G401 (cell line): ENCODE data around the gene JAM2. TPM values are rescaled to one million over a fixed set of nuclear protein-coding genes. Genes with fewer than 3 reads are reported as not detected.
"Not testable (repeated sequence)": the region's sequence is repeated elsewhere in the genome, so short reads cannot be mapped to it uniquely, and the experiment has no call there.

Experiments used
- DNase-seq: peaks from one replicate; pipeline ENCODE4 v3.0.0-alpha.2; 2015; ENCODE audit warnings: low spot score
- in situ Hi-C: cut with HindIII; loops from 2 replicates; pipeline ENCODE4 v1.10.0; 2016; ENCODE audit warnings: low sequenced_read_pairs, mixed read lengths
- total RNA-seq: library from RNA; depleted of rRNA; stranded (reverse); fragments of >200 nt; shearing (Covaris generic); gene quantifications from 2 replicates; pipeline ENCODE4 v1.2.3, GENCODE V29; 2014

JAM2 gene
- total RNA-seq, 1 experiment from 2014 or later, result not detected

GRCh38 chr21:25708467-25709065, 69.5 kb downstream of the JAM2 start:
- peak; percentile 21 for DNase-seq
- in situ Hi-C loops, result no loop called here

- DNase-seq, result no peak
- in situ Hi-C loops, result no loop called here
These were observed 70.7 kb downstream of the JAM2 start for GRCh38 chr21:25709684-25710265.

- in situ Hi-C loops, result no loop called here
- no peak for DNase-seq
These were observed 71.5 kb downstream of the JAM2 start for GRCh38 chr21:25710550-25710949.

GRCh38 chr21:25714066-25714465, 75.0 kb downstream of the JAM2 start:
- DNase-seq, in situ Hi-C loops: not testable (repeated sequence)

- in situ Hi-C loops, result no loop called here
- peak; percentile 9 for DNase-seq
These were observed 78.6 kb downstream of the JAM2 start for GRCh38 chr21:25717491-25718147.

GRCh38 chr21:25721987-25722386, 82.9 kb downstream of the JAM2 start:
- in situ Hi-C loops, result no loop called here
- no peak for DNase-seq

- no peak for DNase-seq
- in situ Hi-C loops, result no loop called here
These were observed 83.6 kb downstream of the JAM2 start for GRCh38 chr21:25722631-25723030.

- in situ Hi-C loops, result no loop called here
- DNase-seq, result no peak
These were observed 93.2 kb downstream of the JAM2 start for GRCh38 chr21:25732091-25732760.

GRCh38 chr21:25733859-25734653, 95.0 kb downstream of the JAM2 start:
- in situ Hi-C loops, result no loop called here
- peak; percentile 25 for DNase-seq

- DNase-seq, result no peak
- in situ Hi-C loops, result no loop called here
These were observed 95.5 kb downstream of the JAM2 start for GRCh38 chr21:25734654-25734903.

- in situ Hi-C loops, result no loop called here
These were observed 96.0 kb downstream of the JAM2 start, which contains the start of the genes ATP5PF and GABPA for GRCh38 chr21:25734904-25735645. ATP5PF (minus strand) TSS chr21:25734904; CDS start chr21:25729794, 5,110 bp downstream. GABPA (plus strand) TSS chr21:25734972; CDS start chr21:25741599, 6,627 bp downstream.

GRCh38 chr21:25735646-25736597, 96.9 kb downstream of the JAM2 start:
- in situ Hi-C loops, result no loop called here
- peak; percentile 85 for DNase-seq

More at GRCh38 chr21:25734904-25735645, 96.0 kb downstream of the JAM2 start, which contains the start of the genes ATP5PF and GABPA:
- DNase-seq, result peak; percentile 98

GRCh38 chr21:25737421-25737820, 98.4 kb downstream of the JAM2 start:
- DNase-seq, result no peak
- in situ Hi-C loops, result no loop called here

GRCh38 chr21:25742900-25743299, 103.8 kb downstream of the JAM2 start:
- in situ Hi-C loops, result no loop called here

GRCh38 chr21:25744854-25745253, 105.8 kb downstream of the JAM2 start:
- DNase-seq, result no peak
- in situ Hi-C loops, result no loop called here

More at GRCh38 chr21:25742900-25743299, 103.8 kb downstream of the JAM2 start:
- DNase-seq, result no peak

GRCh38 chr21:25750085-25750484, 111.0 kb downstream of the JAM2 start:
- in situ Hi-C loops, result no loop called here
- no peak for DNase-seq

- in situ Hi-C loops, result no loop called here
- no peak for DNase-seq
These were observed 113.4 kb downstream of the JAM2 start for GRCh38 chr21:25752416-25752815.
